MM.1S (cell line): ENCODE data around the gene CCBE1.

ENCODE experiments used
- DNase-seq: peaks from one replicate; pipeline ENCODE4 v3.0.0-alpha.2; 2015
- H2AFZ ChIP-seq: fragments of 300-600 bp; sonication (generic); 2 replicates; pipeline ENCODE4 v1.6.0; 2016; ENCODE audit warnings: antibody characterized with exemption, low read length
- H3F3A ChIP-seq: fragments of 300-600 bp; sonication (generic); 2 replicates; pipeline ENCODE4 v1.6.1; 2016; ENCODE audit warnings: mild to moderate bottlenecking, antibody characterized with exemption, low read length, moderate library complexity, mixed read lengths; ENCODE audit not compliant: insufficient read depth
- H3K27ac ChIP-seq: fragments of 300-600 bp; sonication (generic); 2 replicates; pipeline ENCODE4 v1.5.1; 2016; ENCODE audit warnings: mild to moderate bottlenecking, low read length
- H3K27me3 ChIP-seq: fragments of 300-600 bp; sonication (generic); replicated peaks from 2 replicates; pipeline ENCODE4 v1.6.0; 2016; ENCODE audit warnings: low read length; ENCODE audit not compliant: insufficient read depth
- H3K36me3 ChIP-seq: fragments of 300-600 bp; sonication (generic); replicated peaks from 2 replicates; pipeline ENCODE4 v1.6.1; 2016; ENCODE audit warnings: mild to moderate bottlenecking, low read length, mixed read lengths; ENCODE audit not compliant: insufficient read depth
- H3K4me1 ChIP-seq: fragments of 300-600 bp; sonication (generic); 2 replicates; pipeline ENCODE4 v1.6.1; 2016; ENCODE audit warnings: low read length, mixed read lengths
- H3K4me2 ChIP-seq: fragments of 300-600 bp; sonication (generic); 2 replicates; pipeline ENCODE4 v1.6.0; 2016; ENCODE audit warnings: low read depth, low read length
- H3K4me3 ChIP-seq: fragments of 300-600 bp; sonication (generic); 2 replicates; pipeline ENCODE4 v1.5.1; 2016; ENCODE audit warnings: low read length, mixed read lengths
- H3K79me2 ChIP-seq: fragments of 300-600 bp; sonication (generic); 2 replicates; pipeline ENCODE4 v1.6.1; 2016; ENCODE audit warnings: mixed run types, low read length, mixed read lengths
- H3K9ac ChIP-seq: fragments of 300-600 bp; sonication (generic); 2 replicates; pipeline ENCODE4 v1.6.1; 2016; ENCODE audit warnings: low read length, mixed read lengths
- H3K9me2 ChIP-seq: fragments of 300-600 bp; sonication (generic); replicated peaks from 2 replicates; pipeline ENCODE4 v1.6.1; 2016; ENCODE audit warnings: mild to moderate bottlenecking, low read length, mixed read lengths; ENCODE audit not compliant: insufficient read depth
- H3K9me3 ChIP-seq: fragments of 300-600 bp; sonication (generic); replicated peaks from 2 replicates; pipeline ENCODE4 v1.6.1; 2016; ENCODE audit warnings: mild to moderate bottlenecking, low read length, mixed read lengths; ENCODE audit not compliant: insufficient read depth
- H4K20me1 ChIP-seq: fragments of 300-600 bp; sonication (generic); 2 replicates; pipeline ENCODE4 v1.6.1; 2016; ENCODE audit warnings: mild to moderate bottlenecking, low read length, moderate library complexity, mixed read lengths; ENCODE audit not compliant: insufficient read depth
- CTCF ChIP-seq: fragments of 300-600 bp; sonication (generic); IDR thresholded peaks from 2 replicates; pipeline ENCODE4 v1.5.1; 2016; ENCODE audit warnings: antibody characterized with exemption, low read length, mixed read lengths
- EZH2 ChIP-seq: fragments of 300-600 bp; sonication (generic); optimal IDR thresholded peaks from 2 replicates; pipeline ENCODE3; 2017; ENCODE audit warnings: low read depth, mild to moderate bottlenecking, antibody characterized with exemption, low read length, mixed read lengths
- EZH2phosphoT487 ChIP-seq: fragments of 300-600 bp; sonication (generic); IDR thresholded peaks from 2 replicates; pipeline ENCODE4 v1.6.1; 2018; ENCODE audit warnings: antibody characterized with exemption, low read length

CCBE1 gene

GRCh38 chr18:59502274-59503175 lies 194.7 kb downstream of the CCBE1 start:
- Histone ChIP-seq H3K4me2 (no peak overlapping the region), H3K9ac (no peak overlapping the region)

GRCh38 chr18:59501920-59502273 lies 195.3 kb downstream of the CCBE1 start:
- Histone ChIP-seq H3K36me3 (no peaks in the 10 kb centered on the region), H3K4me1 (no peaks in the 10 kb centered on the region), H3K4me2 (no peak overlapping the region), H3F3A (no peaks in the 10 kb centered on the region), H3K9me3 (no peaks in the 10 kb centered on the region), H2AFZ (no peak overlapping the region), H4K20me1 (no peaks in the 10 kb centered on the region), H3K9ac (no peak overlapping the region), H3K27me3 (no peaks in the 10 kb centered on the region), H3K79me2 (no peaks in the 10 kb centered on the region), H3K4me3 (no peak overlapping the region), H3K9me2 (no peaks in the 10 kb centered on the region), H3K27ac (no peak overlapping the region)
- no peak for DNase-seq
- no peak for TF ChIP-seq EZH2phosphoT487
- no peak for TF ChIP-seq CTCF
- TF ChIP-seq EZH2 = no peak

More at GRCh38 chr18:59502274-59503175, 194.7 kb downstream of the CCBE1 start:
- H3K79me2 ChIP-seq = no peaks in the 10 kb centered on the region
- H3K27ac ChIP-seq = no peak overlapping the region
- H3F3A ChIP-seq = no peaks in the 10 kb centered on the region
- no peaks in the 10 kb centered on the region for H4K20me1 ChIP-seq
- H3K9me2 ChIP-seq = no peaks in the 10 kb centered on the region
- no peak for TF ChIP-seq EZH2
- no peak for TF ChIP-seq EZH2phosphoT487
- TF ChIP-seq CTCF = no peak
- H3K9me3 ChIP-seq = no peaks in the 10 kb centered on the region
- no peak overlapping the region for H3K4me3 ChIP-seq
- DNase-seq = no peak
- no peak overlapping the region for H2AFZ ChIP-seq
- H3K27me3 ChIP-seq = no peaks in the 10 kb centered on the region
- no peaks in the 10 kb centered on the region for H3K36me3 ChIP-seq
- no peaks in the 10 kb centered on the region for H3K4me1 ChIP-seq

DNA sequence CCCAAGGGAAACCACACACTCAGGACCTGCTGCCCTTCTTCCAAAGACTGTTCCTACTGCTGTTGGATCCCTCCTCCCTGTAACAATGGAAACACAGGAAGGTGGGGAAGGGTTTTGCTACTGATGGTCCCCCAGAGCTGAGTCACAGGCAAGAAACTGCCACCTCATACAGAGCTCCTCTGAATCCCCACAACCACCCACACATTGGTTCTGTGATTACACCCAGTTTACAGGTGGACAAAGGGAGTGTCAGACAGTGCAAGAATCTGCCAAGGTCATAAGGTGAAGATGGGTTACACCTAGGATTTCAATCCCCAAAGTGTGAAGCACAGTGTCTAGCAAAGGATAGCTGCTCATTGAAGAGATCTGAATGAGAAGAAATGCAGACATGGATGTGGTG lies 196.5 kb downstream of the CCBE1 start:
- Histone ChIP-seq H4K20me1 (no peaks in the 10 kb centered on the region), H3K27me3 (no peaks in the 10 kb centered on the region), H3K9ac (no peak overlapping the region), H3K36me3 (no peaks in the 10 kb centered on the region), H3K9me2 (no peaks in the 10 kb centered on the region), H3K79me2 (no peaks in the 10 kb centered on the region), H3K4me2 (no peak overlapping the region), H2AFZ (no peak overlapping the region), H3F3A (no peaks in the 10 kb centered on the region), H3K4me3 (no peak overlapping the region), H3K27ac (no peak overlapping the region), H3K4me1 (no peaks in the 10 kb centered on the region), H3K9me3 (no peaks in the 10 kb centered on the region)
- no peak for DNase-seq
- no peak for TF ChIP-seq EZH2
- TF ChIP-seq CTCF = no peak
- TF ChIP-seq EZH2phosphoT487 = no peak
